IPS DF 6.9 (cell line): ENCODE results near the gene RAB9A.

Experiments used
- DNase-seq: peaks from one replicate; pipeline ENCODE4 v3.0.0-alpha.2; 2013; ENCODE audit warnings: low read depth, low spot score
- H3K27ac ChIP-seq: one replicate; pipeline ENCODE4 v1.5.1; 2013; ENCODE audit warnings: low read length, control low read depth
- H3K27me3 ChIP-seq: 2 replicates; pipeline ENCODE4 v1.6.1; 2013; ENCODE audit warnings: mild to moderate bottlenecking, low read length; ENCODE audit not compliant: control insufficient read depth, insufficient read depth
- H3K36me3 ChIP-seq: 2 replicates; pipeline ENCODE4 v1.6.1; 2013; ENCODE audit warnings: low read length; ENCODE audit not compliant: control insufficient read depth, insufficient read depth
- H3K4me1 ChIP-seq: 2 replicates; pipeline ENCODE4 v1.6.1; 2013; ENCODE audit warnings: low read length; ENCODE audit not compliant: control insufficient read depth, insufficient read depth
- H3K4me3 ChIP-seq: 2 replicates; pipeline ENCODE4 v1.5.1; 2013; ENCODE audit warnings: mild to moderate bottlenecking, low read length
- H3K9me3 ChIP-seq: 2 replicates; pipeline ENCODE4 v1.6.1; 2013; ENCODE audit warnings: low read length, inconsistent platforms; ENCODE audit not compliant: control insufficient read depth, insufficient read depth
- WGBS: extraction: QIAGEN DNeasy Blood & Tissue Kit; methylation state at CpG from one replicate; pipeline ENCODE4 v1.1.7; 2013; ENCODE audit warnings: mixed read lengths, missing lambda C conversion rate; ENCODE audit not compliant: insufficient read length, insufficient coverage; 5-methylcytosine and 5-hydroxymethylcytosine counted together

The RAB9A gene

GRCh38 chrX:13741695-13742094 lies 52.8 kb downstream of the RAB9A start:
- Histone ChIP-seq H3K27ac (no peak overlapping the region), H3K4me3 (no peak overlapping the region), H3K4me1 (no peaks in the 10 kb centered on the region), H3K36me3 (peaks cover 4% of the 10 kb centered on the region; the same call in 1 of the 2 replicates), H3K9me3 (no peaks in the 10 kb centered on the region), H3K27me3 (no peaks in the 10 kb centered on the region)
- DNase-seq, result no peak
- WGBS, result no CpG with 5 or more reads among the region's 6 CpGs

DNA sequence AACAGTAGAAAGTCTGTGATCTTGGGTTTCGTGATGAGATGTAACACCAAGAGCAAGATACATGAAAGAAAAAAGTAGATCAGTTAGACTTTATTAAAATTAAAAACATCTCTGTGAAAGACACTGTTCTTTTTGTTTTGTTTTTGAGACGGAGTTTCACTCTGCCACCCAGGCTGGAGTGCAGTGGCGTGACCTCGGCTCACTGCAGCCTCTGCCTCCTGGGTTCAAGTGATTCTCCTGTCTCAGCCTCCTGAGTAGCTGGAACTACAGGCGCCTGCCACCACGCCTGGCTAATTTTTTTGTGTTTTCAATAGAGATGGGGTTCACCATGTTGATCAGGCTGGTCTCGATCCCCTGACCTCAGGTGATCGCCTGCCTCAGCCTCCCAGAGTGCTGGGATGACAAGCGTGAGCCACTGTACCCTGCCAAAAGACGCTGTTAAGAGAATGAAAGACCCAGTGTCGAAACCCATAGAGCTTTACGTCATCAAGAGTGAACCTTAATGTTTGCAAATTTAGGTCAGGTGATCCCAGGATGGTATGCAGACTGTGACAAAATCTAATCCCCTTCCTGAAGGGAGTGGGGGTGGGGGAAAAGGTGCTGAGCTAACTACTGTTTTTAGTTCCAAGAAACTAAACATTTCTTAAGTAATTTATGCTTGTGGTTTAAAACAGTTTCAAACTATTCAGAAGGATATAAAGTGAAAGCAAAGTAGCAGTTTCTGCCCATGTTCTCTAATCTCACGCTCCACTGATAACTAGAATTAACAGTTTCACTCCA lies 53.7 kb downstream of the RAB9A start:
- DNase-seq, result no peak
- H3K36me3 ChIP-seq, result peaks cover 4% of the 10 kb centered on the region; the same call in 1 of the 2 replicates

GRCh38 chrX:13747836-13748235 lies 58.9 kb downstream of the RAB9A start:
- DNase-seq, result no peak
- H3K36me3 ChIP-seq, result peaks cover 4% of the 10 kb centered on the region; the same call in 1 of the 2 replicates

More for the DNA sequence above, 53.7 kb downstream of the RAB9A start:
- Histone ChIP-seq H3K4me1 (no peaks in the 10 kb centered on the region), H3K4me3 (no peak overlapping the region), H3K27me3 (no peaks in the 10 kb centered on the region), H3K27ac (no peak overlapping the region), H3K9me3 (no peaks in the 10 kb centered on the region)
- WGBS, result no CpG with 5 or more reads among the region's 13 CpGs

DNA sequence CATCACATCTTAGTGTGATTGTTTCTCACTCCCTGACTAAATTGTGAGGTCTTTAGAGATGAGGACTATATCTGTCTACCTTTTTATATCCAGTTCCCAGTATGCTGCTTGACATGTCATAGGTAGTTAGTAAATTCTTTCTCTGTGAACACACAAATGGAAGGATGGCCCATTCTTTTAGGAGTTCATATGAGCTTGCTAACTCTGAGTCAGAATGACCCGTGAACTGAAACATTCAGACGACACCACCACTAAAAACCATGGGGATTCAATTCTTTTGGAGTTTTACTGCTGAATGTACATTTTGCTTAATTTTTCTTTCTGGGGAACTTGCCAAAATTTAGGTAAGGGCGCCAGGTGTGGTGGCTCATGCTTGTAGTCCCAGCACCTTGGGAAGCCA lies 59.6 kb downstream of the RAB9A start:
- peaks cover 4% of the 10 kb centered on the region; the same call in 1 of the 2 replicates for H3K36me3 ChIP-seq
- no peak for DNase-seq
- WGBS, result no CpG with 5 or more reads among the region's 3 CpGs
- H3K27me3 ChIP-seq, result no peaks in the 10 kb centered on the region
- H3K4me1 ChIP-seq, result no peaks in the 10 kb centered on the region
- no peak overlapping the region for H3K4me3 ChIP-seq
- H3K9me3 ChIP-seq, result no peaks in the 10 kb centered on the region
- H3K27ac ChIP-seq, result no peak overlapping the region

More at GRCh38 chrX:13747836-13748235, 58.9 kb downstream of the RAB9A start:
- Histone ChIP-seq H3K9me3 (no peaks in the 10 kb centered on the region), H3K4me3 (no peak overlapping the region), H3K27me3 (no peaks in the 10 kb centered on the region), H3K27ac (no peak overlapping the region), H3K4me1 (no peaks in the 10 kb centered on the region)
- no CpG with 5 or more reads among the region's 2 CpGs for WGBS

DNA sequence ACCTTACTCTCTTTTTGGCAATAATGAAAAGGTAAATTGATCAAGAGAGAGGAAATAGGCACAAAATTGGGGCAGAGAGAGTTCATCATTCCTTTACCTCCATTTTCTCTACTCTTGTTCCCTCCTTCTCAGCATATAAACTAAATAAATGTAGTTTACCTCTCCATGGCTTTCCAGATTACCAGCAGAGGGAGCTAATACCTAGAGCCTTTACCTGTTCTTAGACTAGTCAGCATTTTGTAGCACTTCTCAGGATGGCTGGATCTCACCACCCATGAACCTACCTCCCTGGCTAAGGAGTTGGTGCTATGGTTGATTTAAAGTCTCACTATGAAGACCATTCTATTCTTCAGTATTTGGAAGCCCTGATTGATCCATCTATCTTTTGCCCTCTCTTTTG lies 61.3 kb downstream of the RAB9A start:
- Histone ChIP-seq H3K27ac (no peak overlapping the region), H3K4me3 (no peak overlapping the region), H3K27me3 (no peaks in the 10 kb centered on the region), H3K4me1 (no peaks in the 10 kb centered on the region), H3K9me3 (no peaks in the 10 kb centered on the region), H3K36me3 (no peaks in the 10 kb centered on the region; the same call in 1 of the 2 replicates)
- DNase-seq, result no peak

DNA sequence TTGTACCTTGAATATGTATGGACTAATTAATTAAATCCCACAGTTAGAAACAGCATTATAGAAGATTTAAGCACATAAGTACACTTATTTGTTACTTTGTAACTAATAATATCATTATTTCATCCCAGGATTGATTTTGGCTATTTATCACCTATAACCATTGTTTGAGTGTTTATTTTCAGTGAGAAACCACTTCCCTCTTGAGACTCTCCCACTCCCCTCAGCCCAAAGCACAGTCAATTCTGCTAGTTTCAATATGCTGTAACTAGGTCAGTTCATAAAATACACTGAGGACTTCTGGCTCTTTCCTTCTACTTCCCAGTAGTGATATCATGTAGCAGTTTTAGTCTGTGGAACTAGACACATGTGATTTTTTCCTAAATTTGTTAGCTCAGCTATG lies 61.9 kb downstream of the RAB9A start:
- no peaks in the 10 kb centered on the region for H3K4me1 ChIP-seq
- no peaks in the 10 kb centered on the region; the same call in 1 of the 2 replicates for H3K36me3 ChIP-seq
- H3K27me3 ChIP-seq, result no peaks in the 10 kb centered on the region
- DNase-seq, result no peak
- H3K9me3 ChIP-seq, result no peaks in the 10 kb centered on the region
- no peak overlapping the region for H3K27ac ChIP-seq
- H3K4me3 ChIP-seq, result no peak overlapping the region

DNA sequence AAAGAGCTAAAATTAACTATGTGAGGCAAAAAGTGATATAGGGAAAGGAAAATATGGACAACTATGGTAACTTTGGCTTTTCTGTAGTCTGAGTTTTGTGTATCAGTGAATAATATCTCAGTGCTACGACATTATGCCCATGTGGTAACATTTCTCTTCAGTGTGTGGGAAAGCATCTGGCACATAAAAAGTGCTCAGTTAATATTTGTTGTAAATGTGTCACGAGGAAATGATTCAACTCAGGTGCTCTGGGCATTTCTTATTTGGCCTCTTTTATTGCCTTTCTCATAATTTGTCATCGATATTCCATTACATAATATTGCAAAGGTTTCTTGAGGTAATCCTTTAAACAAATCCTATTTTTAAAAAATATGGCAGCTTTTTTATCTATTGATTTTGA lies 63.2 kb downstream of the RAB9A start:
- Histone ChIP-seq H3K27me3 (no peaks in the 10 kb centered on the region), H3K4me3 (no peak overlapping the region), H3K36me3 (no peaks in the 10 kb centered on the region), H3K27ac (no peak overlapping the region), H3K9me3 (no peaks in the 10 kb centered on the region), H3K4me1 (no peaks in the 10 kb centered on the region)
- WGBS, result no CpG with 5 or more reads among the region's 3 CpGs
- no peak for DNase-seq

DNA sequence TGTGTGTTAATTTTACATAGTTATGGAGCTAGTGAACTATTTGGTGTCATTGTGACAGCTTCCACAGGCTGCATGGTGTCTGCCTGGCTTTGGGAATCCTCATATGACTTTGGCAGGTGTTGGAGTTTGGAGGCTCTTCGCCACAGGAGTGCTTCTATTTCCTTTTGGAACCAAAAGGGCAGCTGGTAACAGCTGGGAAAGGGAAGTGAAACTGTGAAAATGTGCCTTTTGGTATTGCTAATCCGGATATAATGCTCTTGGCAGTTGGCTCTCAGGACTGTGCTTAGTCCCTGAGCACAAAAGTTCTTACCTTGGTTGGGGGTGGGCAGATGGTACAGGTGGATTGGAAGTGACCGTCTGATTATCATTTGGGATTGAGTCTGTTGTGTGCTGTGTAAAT lies 63.7 kb downstream of the RAB9A start:
- Histone ChIP-seq H3K4me3 (no peak overlapping the region), H3K36me3 (no peaks in the 10 kb centered on the region), H3K9me3 (no peaks in the 10 kb centered on the region), H3K27me3 (no peaks in the 10 kb centered on the region), H3K27ac (no peak overlapping the region), H3K4me1 (no peaks in the 10 kb centered on the region)
- no CpG with 5 or more reads among the region's 3 CpGs for WGBS
- DNase-seq, result no peak

GRCh38 chrX:13754765-13755164 lies 65.8 kb downstream of the RAB9A start:
- no peak overlapping the region for H3K27ac ChIP-seq
- H3K4me1 ChIP-seq, result no peaks in the 10 kb centered on the region
- WGBS, result no CpG with 5 or more reads among the region's 1 CpG
- no peak for DNase-seq
- H3K9me3 ChIP-seq, result no peaks in the 10 kb centered on the region
- no peaks in the 10 kb centered on the region for H3K36me3 ChIP-seq
- no peak overlapping the region for H3K4me3 ChIP-seq
- H3K27me3 ChIP-seq, result no peaks in the 10 kb centered on the region

GRCh38 chrX:13755254-13755653 lies 66.3 kb downstream of the RAB9A start:
- Histone ChIP-seq H3K4me1 (no peaks in the 10 kb centered on the region), H3K27me3 (no peaks in the 10 kb centered on the region), H3K4me3 (no peak overlapping the region), H3K27ac (no peak overlapping the region), H3K9me3 (no peaks in the 10 kb centered on the region), H3K36me3 (no peaks in the 10 kb centered on the region)
- no CpG with 5 or more reads among the region's 1 CpG for WGBS
- DNase-seq, result no peak

DNA sequence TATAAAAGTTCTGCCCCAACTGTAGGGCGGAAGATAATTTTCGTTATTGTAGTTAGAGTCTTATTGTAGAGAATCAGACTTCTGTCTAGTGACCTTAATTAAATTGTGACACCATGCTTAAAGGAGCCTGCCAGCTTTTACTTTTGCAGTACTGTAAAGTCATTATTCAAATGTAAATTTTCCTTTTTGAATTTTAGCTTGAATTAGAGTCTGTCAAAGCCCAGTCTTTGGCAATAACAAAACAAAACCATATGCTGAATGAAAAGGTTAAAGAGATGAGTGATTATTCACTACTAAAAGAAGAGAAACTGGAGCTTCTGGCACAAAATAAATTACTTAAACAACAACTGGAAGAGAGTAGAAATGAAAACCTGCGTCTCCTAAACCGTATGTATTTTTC lies 67.5 kb downstream of the RAB9A start:
- H3K9me3 ChIP-seq, result no peaks in the 10 kb centered on the region
- no peak overlapping the region for H3K4me3 ChIP-seq
- 0 out of 2 replicates have a peak, but pooled peaks cover 1% of the 10 kb centered on the region for H3K4me1 ChIP-seq
- H3K27ac ChIP-seq, result no peak overlapping the region
- no peaks in the 10 kb centered on the region for H3K36me3 ChIP-seq
- DNase-seq, result no peak
- WGBS, result no CpG with 5 or more reads among the region's 4 CpGs
- no peaks in the 10 kb centered on the region for H3K27me3 ChIP-seq
